Measurements from ENCODE around the gene ADK. TPM values are rescaled to one million over a fixed set of nuclear protein-coding genes. Genes with fewer than 3 reads are reported as not detected.

Gene ADK
- total RNA-seq, 6 experiments from 2014 or later, result 54.2 to 92.5 (median 63.5) TPM

DNA sequence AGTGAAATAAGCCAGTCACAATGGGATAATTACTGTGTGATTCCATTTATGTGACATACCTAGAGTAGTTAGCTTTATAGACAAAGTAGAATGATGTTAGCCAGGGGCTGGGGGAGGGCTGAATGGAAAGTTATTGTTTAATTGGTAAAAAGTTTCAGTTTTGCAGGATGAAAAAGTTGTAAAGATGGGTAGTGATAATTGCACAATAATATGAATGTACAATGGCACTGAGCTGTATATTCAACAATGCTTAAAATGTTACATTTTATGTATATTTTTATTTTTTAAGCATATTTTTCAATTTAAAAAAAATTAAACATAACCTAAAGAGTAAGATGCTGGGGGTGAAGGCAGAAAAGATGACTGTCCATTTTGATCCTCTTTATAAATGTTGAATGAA lies 459.3 kb downstream of the ADK start:
- Histone ChIP-seq H3K27ac (no peak overlapping the region), H3K4me1 (no peaks in the 10 kb centered on the region), H3K4me3 (no peak overlapping the region), H3K27me3 (no peaks in the 10 kb centered on the region), H3K36me3 (no peaks in the 10 kb centered on the region), H3K9me3 (no peaks in the 10 kb centered on the region)
- intact Hi-C loops (cut with DNase I), result no loop called here
- TF ChIP-seq, protein P1, sequence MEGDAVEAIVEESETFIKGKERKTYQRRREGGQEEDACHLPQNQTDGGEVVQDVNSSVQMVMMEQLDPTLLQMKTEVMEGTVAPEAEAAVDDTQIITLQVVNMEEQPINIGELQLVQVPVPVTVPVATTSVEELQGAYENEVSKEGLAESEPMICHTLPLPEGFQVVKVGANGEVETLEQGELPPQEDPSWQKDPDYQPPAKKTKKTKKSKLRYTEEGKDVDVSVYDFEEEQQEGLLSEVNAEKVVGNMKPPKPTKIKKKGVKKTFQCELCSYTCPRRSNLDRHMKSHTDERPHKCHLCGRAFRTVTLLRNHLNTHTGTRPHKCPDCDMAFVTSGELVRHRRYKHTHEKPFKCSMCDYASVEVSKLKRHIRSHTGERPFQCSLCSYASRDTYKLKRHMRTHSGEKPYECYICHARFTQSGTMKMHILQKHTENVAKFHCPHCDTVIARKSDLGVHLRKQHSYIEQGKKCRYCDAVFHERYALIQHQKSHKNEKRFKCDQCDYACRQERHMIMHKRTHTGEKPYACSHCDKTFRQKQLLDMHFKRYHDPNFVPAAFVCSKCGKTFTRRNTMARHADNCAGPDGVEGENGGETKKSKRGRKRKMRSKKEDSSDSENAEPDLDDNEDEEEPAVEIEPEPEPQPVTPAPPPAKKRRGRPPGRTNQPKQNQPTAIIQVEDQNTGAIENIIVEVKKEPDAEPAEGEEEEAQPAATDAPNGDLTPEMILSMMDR (IDR thresholded peaks at IDR 0.05), result no peak
- TF ChIP-seq POLR2A (IDR thresholded peaks at IDR 0.05), result no peak
- ATAC-seq (no peak), DNase-seq (no peak)

DNA sequence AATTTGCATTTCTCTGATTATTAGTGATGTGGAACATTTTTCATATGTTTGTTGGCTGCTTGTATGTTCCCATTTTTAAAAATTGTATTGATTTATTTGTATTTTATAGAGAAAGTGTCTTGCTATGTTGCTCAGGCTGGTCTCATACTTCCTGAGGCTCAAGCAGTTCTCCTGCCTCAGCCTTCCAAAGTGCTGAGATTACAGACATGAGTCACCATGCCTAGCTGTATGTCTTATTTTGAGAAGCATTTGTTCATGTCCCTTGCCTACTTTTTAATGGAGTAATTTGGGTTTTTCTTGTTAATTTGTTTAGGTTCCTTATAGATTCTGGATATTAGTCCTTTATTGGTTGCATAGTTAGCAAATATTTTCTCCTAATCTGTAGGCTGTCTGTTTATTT lies 461.2 kb downstream of the ADK start:
- Histone ChIP-seq H3K4me1 (no peaks in the 10 kb centered on the region), H3K27me3 (no peaks in the 10 kb centered on the region), H3K4me3 (no peak overlapping the region), H3K9me3 (no peaks in the 10 kb centered on the region), H3K36me3 (no peaks in the 10 kb centered on the region), H3K27ac (no peak overlapping the region)
- TF ChIP-seq, protein P1 (IDR thresholded peaks at IDR 0.05), result no peak
- TF ChIP-seq POLR2A (IDR thresholded peaks at IDR 0.05), result no peak
- ATAC-seq, result no peak
- DNase-seq, result no peak
- intact Hi-C loops (cut with DNase I), result no loop called here

DNA sequence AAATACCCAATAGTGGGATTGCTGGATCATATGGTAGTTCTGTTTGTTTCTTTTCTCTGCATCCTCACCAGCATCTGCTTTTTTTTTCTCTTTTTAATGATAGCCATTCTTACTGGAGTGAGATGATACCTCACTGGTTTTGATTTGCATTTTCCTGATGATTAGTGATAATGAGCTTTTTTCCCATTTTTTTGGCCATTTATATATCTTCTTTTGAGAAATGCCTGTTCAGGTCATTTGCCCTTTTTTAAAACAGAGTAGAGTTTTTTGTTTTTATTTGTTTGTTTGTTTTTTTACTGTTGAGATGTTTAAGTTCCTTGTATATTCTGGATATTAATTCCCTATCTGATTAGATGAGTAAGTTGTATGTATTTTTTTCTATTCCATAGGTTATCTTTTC lies 469.6 kb downstream of the ADK start:
- H3K27me3 ChIP-seq, result no peaks in the 10 kb centered on the region
- DNase-seq (no peak), ATAC-seq (no peak)
- no peaks in the 10 kb centered on the region for H3K4me1 ChIP-seq
- H3K27ac ChIP-seq, result no peak overlapping the region
- H3K4me3 ChIP-seq, result no peak overlapping the region
- intact Hi-C loops (cut with DNase I), result no loop called here
- TF ChIP-seq, protein P1 (IDR thresholded peaks at IDR 0.05), result no peak
- TF ChIP-seq POLR2A (IDR thresholded peaks at IDR 0.05), result no peak
- H3K9me3 ChIP-seq, result no peaks in the 10 kb centered on the region
- no peaks in the 10 kb centered on the region for H3K36me3 ChIP-seq

DNA sequence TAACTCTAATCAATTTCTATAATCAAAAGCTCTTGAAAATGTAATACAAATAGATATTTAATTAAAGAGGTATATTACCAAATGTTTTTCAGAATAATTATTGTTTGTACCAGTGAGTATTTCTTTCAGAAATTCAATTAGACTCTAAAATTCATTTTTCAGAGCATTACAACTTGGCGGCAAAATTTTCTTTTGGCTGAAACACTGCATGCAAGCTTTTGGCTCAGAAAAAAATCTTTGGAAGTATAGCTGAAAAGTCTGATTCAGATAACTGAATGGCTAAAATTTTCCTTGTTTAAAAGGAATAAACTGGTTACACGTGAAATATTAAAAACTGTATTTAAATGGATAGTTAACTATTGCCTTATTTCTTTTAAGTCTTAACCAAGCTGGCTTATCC lies 472.8 kb downstream of the ADK start:
- Histone ChIP-seq H3K27me3 (no peaks in the 10 kb centered on the region), H3K36me3 (no peaks in the 10 kb centered on the region), H3K27ac (no peak overlapping the region), H3K9me3 (no peaks in the 10 kb centered on the region), H3K4me3 (no peak overlapping the region), H3K4me1 (no peaks in the 10 kb centered on the region)
- DNase-seq (no peak), ATAC-seq (no peak)
- intact Hi-C loops (cut with DNase I), result no loop called here
- WGBS (ENCODE audit: insufficient coverage, low coverage, low lambda C conversion rate, missing lambda C conversion rate), result 89% methylated on average over 2 of the region's 2 CpGs
- TF ChIP-seq POLR2A (IDR thresholded peaks at IDR 0.05), result no peak
- TF ChIP-seq, protein P1 (IDR thresholded peaks at IDR 0.05), result no peak

DNA sequence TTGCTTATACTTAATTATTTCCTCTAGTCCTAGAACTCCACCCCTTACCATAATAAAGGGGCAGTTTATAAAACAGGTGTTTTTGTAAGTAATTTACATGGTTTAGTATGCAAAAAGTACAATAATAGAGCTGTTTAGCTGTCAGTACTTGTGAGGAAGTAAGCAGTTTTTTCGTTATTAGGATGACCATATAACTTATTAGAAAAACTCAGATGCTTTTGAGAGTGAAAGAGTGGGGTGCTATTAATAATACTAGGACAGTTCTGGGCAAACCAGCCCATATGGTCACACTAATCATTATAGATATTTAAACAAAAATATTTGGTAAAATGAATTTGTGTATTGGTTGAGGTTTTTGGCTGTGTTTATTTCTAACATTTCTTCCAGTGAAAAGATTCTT lies 473.5 kb downstream of the ADK start:
- Histone ChIP-seq H3K36me3 (no peaks in the 10 kb centered on the region), H3K4me3 (no peak overlapping the region), H3K27me3 (no peaks in the 10 kb centered on the region), H3K4me1 (no peaks in the 10 kb centered on the region), H3K9me3 (no peaks in the 10 kb centered on the region), H3K27ac (no peak overlapping the region)
- WGBS (ENCODE audit: insufficient coverage, low coverage, low lambda C conversion rate, missing lambda C conversion rate), result 69% methylated on average over 1 of the region's 1 CpG
- ATAC-seq, result no peak
- TF ChIP-seq, protein P1 (IDR thresholded peaks at IDR 0.05), result no peak
- TF ChIP-seq POLR2A (IDR thresholded peaks at IDR 0.05), result no peak
- DNase-seq, result no peak
- intact Hi-C loops (cut with DNase I), result no loop called here

Measured in right lobe of liver (tissue), 6 donors.